IPS-11a (cell line): Measurements from ENCODE around the gene ACVR2A.

Experiments
- H3K4me3 ChIP-seq: one replicate; pipeline ENCODE4 v1.5.1; 2013; ENCODE audit warnings: low read depth, low read length, control low read depth

The ACVR2A gene

DNA sequence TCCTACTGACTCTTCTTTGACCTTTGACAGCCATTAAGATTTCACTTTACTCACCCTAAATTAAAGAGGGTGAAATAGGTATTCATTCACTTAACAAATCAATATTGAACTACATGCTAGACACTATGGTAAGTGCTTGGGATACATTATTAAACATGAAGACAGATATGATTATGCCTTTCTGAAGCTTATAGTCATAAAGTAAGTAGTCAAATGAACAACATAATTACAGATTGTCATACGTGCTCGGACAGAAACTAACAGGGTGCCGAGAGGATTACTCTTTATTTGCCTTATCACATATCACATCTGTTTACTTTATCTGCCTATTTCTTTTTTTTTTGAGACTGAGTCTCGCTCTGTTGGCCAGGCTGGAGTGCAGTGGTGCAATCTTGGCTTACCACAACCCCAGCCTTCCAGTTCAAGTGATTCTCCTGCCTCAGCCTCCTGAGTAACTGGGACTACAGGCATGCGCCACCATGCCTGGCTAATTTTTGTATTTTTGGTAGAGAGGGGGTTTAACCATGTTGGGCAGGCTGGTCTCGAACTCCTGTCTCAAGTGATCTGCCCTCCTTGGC is 9.8 kb downstream of the ACVR2A start:
- no peak overlapping the region for H3K4me3 ChIP-seq

DNA sequence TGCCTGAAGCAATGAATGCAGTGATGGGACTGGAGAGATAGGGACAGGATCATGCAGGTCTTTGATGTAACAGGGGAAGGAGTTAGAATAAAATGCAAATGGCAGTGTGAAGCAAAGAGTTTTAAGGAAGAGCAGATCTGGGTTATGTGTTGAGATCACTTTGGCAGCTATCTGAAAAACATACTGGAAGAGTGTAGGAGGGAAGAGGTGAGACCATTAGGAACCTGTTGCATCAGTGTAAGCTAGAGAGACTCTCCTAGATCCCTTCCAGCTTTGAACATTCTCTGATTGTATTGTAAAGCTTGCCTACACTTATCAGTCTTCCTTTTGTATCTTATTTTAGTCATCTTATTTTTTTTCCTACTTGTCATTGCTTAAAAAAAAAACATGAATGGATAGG is 10.5 kb downstream of the ACVR2A start:
- no peak overlapping the region for H3K4me3 ChIP-seq

DNA sequence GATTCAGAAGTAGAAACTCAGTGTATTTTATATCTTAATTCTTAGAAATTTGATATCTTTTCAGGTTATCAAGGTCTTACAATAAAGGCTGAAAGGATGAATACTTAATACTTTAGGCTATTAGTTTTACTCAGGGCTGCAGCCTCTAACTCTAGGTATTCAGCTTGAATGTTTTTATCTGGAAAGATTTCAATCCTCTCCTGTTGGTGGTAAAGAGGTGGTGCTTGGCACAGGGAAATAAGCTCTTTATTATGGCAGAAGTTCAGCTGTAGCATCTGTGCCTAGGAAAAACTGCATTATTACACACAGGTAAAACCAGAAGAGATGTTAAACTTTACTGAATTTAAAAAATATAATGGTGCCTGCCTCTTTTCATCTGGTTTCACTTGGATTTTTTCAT is 11.1 kb downstream of the ACVR2A start:
- H3K4me3 ChIP-seq = no peak overlapping the region

DNA sequence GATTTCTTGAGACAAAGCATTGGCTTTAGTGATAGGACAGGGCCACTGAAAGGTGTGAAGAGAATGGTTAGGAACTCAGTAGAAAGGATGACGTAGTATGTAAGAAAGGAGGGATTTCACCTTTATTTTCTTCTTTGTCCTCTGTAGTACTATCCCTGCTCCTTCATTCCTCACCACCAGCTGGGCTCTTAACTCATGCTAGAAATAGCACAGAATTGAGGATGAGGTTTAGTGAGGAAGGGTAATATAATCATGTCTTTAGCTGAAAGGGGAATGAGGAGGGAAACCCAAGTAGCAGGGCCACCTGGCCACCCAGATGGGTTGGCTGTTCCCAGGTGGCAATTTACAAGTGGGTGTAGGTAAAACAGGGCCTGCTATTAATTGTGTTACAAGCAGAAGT is 15.2 kb downstream of the ACVR2A start:
- no peak overlapping the region for H3K4me3 ChIP-seq

DNA sequence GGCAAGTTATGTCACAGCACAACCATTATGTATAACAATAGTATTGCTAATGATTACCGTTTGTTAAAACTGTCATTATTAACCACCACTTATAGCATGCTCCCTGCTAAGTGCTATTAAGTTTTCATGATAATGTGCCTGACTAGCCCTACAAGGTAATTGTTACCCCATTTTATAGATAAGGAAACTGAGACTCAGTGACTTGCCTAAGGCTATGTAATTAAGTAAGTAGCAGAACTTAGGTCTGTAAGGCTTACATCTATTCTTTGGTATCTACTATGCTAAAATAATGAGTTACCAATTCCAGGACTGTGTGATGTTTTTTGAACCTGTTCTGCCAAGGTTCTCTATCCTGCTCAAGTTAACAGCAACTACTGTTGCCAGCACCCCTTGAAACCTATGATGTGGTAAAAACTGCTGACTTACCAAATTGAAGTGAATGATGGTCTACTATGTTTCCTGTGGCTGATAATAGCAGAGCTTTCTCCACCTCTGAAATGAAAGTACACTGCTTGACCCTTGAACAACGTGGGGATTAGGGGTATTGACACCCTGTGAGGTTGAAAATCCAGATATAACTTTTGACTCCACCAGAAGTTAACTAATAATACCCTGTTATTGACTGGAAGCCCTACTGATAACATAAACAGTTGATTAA is 18.2 kb downstream of the ACVR2A start:
- no peak overlapping the region for H3K4me3 ChIP-seq

DNA sequence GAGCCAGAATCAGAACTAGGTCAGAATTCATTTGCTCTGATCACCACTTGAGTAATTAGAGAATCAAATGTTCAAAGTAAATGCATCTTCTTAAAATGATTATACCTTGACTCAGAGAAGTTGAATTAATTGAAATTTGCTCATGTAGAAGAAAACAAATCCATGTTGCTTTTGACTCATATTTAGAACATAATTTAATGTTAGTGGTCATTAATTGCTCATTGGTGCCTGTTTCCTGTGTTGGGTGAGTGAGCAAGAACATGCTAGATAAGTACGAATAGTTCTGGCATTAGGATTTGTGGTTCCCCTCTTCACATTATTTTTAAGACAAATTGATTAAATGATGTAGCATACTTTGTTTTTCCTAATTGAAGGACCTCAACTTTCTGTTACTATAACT is 19.0 kb downstream of the ACVR2A start:
- no peak overlapping the region for H3K4me3 ChIP-seq

DNA sequence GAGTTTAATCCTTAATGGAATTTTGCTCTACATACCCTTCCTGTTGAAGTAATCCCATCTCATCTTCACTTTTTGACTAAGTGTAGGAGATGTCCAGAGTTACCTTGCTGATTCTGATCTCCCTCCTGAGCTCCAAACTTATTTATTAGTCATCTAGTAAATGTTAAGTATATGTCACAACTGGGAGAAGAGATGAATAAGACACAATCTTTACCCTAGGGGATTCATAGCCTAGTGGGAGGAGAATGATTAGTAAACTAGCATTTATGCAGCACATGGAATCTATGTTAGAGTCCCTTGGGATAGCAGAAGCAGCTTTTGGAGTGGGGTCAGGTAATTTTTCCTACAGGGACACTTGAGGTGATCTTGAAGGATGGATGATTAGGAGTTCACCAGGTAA is 20.7 kb downstream of the ACVR2A start:
- H3K4me3 ChIP-seq = no peak overlapping the region

DNA sequence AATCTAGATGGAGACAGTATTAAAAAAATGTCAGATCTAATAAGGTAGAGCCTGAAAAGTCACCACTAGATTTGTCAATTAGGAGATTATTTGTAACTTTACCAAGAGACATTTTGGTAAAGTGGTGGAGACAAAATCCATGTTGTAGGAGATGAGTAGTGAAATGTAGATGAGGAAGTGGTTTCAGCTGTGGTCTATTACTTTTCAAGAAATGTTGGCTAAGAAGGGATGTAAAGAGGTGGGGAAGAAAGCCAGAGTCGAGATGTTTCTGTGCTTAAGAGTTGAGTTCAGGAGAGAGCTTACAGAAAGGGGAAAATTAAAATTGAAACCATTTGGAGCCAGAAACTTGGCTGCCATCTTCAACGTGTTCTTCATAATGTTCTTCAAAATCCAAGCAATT is 22.2 kb downstream of the ACVR2A start:
- H3K4me3 ChIP-seq = no peak overlapping the region

DNA sequence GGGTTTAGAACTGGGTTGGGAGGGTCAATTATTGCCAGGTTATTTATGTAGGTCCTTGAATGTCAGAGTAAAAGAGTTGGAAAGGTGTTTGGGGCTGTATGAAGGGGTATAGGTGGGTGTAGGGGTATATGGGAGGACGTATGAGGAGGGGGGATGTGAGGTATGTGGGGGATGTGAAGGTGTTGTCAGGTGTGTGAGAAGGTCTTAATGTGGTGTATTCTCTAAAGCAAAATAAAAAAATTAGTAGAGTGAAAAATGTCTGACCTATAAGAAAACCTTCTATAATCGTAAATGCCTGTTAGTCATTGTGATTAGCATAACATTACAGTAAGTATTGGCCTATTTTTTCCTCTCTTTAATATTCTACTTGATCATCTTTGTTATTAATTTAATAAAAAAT is 25.1 kb downstream of the ACVR2A start:
- H3K4me3 ChIP-seq = no peak overlapping the region

DNA sequence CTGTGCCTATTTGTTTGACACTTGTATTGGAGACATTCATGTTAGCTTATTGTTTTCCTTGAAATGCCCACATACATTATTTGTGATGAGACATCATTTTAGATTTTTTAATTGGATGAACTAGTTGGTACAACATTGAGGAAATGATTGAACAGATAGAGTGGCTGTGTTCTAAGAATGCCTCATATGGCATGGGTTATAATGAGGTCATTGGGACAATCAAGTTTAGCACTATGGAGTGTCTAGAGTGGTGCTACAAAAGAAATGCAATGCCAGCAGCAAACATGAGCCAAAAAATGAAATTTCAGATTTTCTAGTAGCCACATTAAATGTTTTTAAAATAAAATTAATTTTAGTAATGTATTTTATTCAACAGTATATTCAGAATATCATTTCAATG is 28.1 kb downstream of the ACVR2A start:
- no peak overlapping the region for H3K4me3 ChIP-seq

DNA sequence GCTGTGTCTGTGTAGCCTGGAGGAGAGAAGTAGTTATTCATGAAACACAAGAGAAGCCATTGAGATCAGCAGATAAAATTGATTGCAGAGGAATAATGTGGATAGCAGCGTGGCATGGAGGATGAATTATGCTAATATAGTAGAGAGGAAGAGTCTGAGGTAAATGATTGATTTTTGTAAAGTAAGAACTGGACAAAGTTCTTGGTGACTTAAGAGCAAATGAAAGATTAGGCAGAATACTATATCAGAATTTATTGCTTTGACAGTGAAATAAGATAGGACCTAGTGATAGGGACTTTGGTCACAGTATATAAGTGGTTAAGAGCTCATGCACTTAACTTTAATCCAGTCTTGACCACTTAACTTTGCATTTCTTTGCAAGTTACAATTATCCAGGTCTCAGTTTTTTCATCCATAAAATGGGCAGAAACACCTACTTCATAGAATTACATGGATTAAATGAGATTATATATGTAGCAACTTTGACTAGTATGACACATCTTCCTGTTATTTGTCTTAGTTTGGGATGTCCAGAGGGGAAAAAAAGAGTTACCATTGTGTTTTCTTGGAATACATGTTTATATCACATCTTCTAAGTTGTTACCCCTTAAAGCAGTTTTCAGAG is 29.1 kb downstream of the ACVR2A start:
- no peak overlapping the region for H3K4me3 ChIP-seq

DNA sequence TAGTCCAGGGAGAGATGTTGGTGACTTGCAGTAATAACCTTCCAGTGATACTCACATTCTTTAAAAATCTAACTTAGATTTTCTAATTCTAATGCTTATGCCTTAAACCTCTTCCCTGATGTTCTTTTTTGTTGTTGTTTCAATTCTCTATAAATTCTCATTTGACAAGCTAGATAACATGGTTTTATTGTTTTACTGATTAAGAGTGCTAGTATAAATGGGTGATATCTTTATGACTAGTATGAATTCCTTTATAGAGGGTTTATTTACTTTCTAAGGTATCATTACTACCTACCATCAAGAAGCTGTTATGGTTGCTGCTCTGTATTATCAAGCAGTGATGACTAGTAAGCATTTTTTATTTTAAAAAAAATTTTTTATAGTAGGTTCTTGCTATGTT is 35.0 kb downstream of the ACVR2A start:
- H3K4me3 ChIP-seq = no peak overlapping the region

DNA sequence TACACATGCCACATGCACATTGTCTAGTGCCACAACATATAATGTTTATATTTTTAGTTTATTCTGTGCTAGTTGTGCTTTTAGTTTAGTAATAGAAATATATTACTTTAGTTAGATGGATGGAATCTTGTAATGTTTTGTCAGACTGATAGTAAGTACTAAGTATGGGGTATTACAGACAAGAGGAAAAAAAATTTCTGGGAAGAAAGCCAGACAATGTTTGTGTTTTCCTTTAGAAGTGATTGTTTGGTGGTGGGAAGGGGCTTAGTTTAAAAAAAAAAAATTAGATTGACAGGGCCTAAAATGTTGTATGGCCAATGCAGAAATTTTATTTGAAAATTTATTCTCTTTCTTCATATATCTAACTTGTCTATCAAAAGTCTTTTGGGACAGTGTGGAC is 37.8 kb downstream of the ACVR2A start:
- no peak overlapping the region for H3K4me3 ChIP-seq

DNA sequence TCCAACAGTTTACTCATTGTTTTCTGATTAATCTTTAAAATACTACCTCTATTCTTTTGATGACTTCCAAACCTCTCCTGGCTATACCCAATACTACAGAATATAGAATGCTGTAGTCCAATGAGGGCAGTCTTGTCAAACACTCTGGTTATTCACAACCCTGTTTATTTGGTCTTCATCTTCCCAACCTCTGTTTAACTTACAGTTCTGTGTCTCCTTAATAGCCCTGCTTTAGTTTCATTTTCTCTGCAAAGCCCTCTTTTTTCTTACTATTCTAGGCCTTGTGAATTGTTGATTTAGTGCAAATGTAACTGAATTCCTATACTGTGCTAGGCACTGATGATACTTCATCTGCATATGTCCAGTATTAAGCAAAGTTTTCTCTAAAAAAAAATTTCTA is 40.0 kb downstream of the ACVR2A start:
- H3K4me3 ChIP-seq = no peak overlapping the region

DNA sequence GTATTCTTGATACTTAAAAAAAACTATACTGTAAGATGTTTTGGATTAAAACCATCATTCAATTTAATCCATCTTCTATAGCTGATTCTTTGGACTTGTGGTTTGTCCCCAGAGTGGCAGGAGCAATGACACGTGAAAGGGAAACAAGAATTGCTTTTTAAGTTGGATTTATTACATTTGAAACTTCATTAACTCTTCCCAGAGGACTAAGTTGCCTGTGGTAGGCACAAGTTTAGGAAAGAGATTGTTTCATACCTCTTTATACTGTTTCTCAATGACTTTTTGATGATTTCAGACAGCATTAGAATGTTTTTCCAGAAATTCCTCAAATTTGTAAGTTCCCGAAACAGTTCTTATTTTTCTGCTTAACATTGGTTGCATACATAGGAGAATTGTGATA is 41.3 kb downstream of the ACVR2A start:
- no peak overlapping the region for H3K4me3 ChIP-seq

DNA sequence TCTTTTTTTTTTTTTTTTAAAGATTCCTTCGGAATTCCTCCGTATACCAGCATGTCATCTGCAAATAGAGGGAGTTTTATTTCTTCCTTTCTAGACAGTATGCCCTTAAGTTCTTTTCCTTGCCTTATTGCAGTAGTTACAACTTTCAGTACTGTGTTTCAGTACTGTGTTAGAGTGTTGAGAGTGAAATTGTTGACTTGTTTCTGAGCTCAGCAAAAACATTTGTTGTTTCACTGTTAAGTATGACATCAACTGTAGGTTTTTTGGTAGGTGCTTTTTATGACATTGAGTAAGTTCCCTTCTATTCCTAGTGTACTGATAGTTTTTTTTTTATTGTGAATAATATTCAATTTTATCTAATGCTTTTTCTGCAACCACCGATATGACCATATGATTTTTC is 43.9 kb downstream of the ACVR2A start:
- no peak overlapping the region for H3K4me3 ChIP-seq

DNA sequence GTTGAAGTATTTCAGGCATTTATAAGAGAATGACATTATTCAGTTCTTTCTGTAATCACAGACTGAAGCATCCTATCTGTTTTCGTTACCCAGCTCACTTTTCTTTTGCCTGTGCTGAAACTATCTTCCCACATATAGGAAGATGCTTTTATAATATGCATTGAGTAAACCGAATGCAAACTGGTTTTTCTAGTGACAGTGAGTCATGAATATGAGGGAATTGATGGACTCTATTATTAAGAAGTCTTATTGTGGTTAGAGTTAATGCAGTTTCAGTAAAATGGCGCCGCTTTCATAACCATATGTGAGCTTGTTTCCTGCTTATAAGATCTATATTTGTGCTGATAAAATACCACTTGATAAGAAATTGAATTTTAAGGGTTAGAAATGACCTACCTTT is 59.2 kb downstream of the ACVR2A start:
- no peak overlapping the region for H3K4me3 ChIP-seq

DNA sequence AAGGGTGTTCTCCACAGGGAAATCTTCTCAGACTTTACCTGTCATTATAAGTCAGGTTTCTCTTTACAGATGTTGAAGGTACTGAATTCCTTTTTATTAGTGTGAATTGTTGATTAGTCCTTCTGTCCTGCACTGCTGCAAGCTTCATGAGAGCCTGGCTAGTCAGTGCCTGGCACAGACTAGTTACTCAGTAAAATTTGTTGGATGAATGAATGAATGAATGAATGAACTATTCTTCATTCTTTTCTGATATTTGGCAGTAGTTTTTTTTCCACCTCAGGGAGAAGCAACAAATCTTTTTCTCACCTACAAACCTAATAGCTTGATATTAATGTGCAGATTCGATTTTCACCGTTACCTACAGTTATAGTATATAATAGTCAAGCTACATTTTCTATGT is 64.3 kb downstream of the ACVR2A start:
- H3K4me3 ChIP-seq = no peak overlapping the region

DNA sequence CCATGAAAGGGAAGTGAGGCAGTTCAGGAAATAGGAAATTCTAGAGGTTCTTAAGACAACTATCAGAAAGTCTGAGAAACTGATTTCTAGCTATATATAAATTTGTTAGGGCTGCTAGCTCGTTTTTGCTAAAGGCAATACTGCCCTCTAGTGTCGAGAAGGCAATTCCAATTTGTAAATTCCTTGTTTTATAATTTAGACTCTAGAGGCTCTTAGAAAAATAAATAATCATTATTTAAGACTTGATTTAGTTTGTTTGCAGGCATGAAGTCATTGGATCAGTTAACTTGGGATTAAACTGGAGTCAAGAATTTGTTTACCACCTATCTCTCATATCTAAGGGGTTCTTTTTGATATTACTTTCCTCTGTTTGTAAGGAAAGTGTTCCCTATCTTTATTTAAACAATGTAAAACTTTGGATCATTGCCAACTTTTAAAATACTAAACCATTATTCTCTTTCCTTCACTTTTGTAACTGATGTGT is 66.2 kb downstream of the ACVR2A start:
- no peak overlapping the region for H3K4me3 ChIP-seq

DNA sequence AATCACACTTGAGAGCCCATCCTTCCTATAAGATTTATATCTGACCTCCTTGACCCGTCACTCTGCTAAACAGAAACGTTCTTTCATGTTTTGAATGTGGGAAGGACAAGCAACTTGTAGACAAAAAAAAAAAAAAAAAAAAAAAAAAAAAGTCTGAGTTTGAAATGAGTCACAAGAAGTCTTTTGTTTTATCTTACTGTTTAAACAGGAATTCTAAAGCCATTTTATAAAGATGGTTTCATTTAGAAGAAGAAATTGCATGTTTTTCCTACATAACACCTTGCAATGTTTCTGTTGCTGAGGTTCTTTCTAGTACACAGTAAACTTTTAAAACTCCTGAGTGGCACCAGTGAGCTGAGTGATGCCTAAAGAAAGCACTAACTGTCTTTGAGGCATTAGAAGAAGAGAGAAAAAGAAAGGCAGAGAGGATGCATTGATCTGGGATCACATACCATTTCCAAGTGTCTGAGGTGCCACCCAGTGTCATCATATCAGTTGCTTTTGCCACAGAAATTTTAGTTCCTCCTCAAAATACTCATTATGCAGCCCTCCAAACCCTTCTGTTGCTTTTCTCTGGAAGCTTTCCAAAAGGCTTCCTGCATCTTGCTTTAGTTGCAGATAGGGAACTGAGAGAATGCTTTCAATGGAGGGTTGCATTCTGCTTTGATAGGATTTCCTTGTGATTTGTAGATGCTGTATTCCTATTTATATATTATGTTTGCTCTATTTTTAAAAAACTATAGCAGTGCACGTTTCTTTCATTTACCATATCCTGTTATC is 69.1 kb downstream of the ACVR2A start:
- no peak overlapping the region for H3K4me3 ChIP-seq

DNA sequence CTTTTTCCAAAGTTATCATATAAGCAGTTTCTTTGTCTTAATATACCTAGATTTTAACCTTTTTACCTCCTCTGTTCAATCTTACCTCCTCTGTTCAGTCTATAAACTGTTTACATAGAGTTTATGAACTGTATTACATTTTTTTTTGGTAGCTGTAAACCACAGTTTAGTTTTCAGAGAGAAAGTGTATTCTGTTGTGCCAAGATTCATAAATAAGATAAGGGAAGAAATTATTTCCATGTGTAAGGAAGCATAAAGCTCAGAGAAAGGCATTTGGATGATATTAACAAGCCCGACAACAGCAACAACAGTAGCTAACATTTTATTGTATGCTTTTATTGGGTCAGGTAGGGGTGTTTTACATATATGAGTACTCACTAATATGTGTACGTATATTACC is 71.2 kb downstream of the ACVR2A start:
- no peak overlapping the region for H3K4me3 ChIP-seq

DNA sequence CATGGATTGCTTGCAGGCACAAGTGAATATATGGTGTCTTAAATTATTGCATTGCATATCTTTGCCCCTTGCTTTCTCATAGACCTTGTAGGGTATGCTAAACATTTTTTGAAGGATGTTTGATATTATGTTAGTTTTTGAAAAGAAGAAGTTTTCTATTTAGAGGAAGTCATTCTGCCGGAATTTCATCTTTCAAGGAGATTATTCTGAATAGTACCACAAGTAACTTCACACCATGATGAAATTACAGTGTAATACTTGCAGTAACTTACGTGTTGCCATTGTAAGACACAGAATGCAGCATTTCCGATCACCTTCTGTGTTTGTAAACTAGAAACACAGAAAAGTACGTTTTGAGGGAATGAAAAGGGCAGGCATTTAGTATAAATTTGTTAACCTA is 71.9 kb downstream of the ACVR2A start:
- H3K4me3 ChIP-seq = no peak overlapping the region
